Suprapubic skin (tissue), 4 donors: Measurements from ENCODE around the gene ATG3. TPM values are rescaled to one million over a fixed set of nuclear protein-coding genes. Genes with fewer than 3 reads are reported as not detected.

ENCODE experiments used
- DNase-seq, 2 donors: peaks; one replicate each; pipeline ENCODE4 v3.0.0-alpha.2; 2019; ENCODE audit warnings: low spot score in 2 of 2
- H3K27ac ChIP-seq: fragments of 200-600 bp; sonication (generic); one replicate; pipeline ENCODE4 v1.5.1; 2019
- H3K27me3 ChIP-seq: fragments of 200-600 bp; sonication (generic); one replicate; pipeline ENCODE4 v1.5.1; 2019
- H3K36me3 ChIP-seq: fragments of 200-600 bp; sonication (generic); one replicate; pipeline ENCODE4 v1.5.1; 2019
- H3K4me1 ChIP-seq: fragments of 200-600 bp; sonication (generic); one replicate; pipeline ENCODE4 v1.5.1; 2019
- H3K4me3 ChIP-seq: fragments of 200-600 bp; sonication (generic); one replicate; pipeline ENCODE4 v1.5.1; 2019; ENCODE audit warnings: mild to moderate bottlenecking
- H3K9me3 ChIP-seq: fragments of 200-600 bp; sonication (generic); one replicate; pipeline ENCODE4 v1.5.1; 2019
- EP300 ChIP-seq: sonication (generic); formaldehyde crosslinking; IDR thresholded peaks from one replicate; pipeline ENCODE4 v1.6.1; 2017; ENCODE audit warnings: antibody characterized with exemption
- POLR2A ChIP-seq, 2 donors: fragments of 450-650 bp; IDR thresholded peaks; one replicate each; pipeline ENCODE4 v1.6.1; 2017; ENCODE audit warnings: antibody characterized with exemption in 2 of 2, mild to moderate bottlenecking in 2 of 2, moderate library complexity in 2 of 2
- POLR2AphosphoS5 ChIP-seq, 3 donors: sonication (generic); formaldehyde crosslinking; IDR thresholded peaks; one replicate each; pipeline ENCODE4 v1.6.1; 2017; ENCODE audit warnings: antibody characterized with exemption in 3 of 3
- WGBS: methylation state at CpG from one replicate; pipeline ENCODE4 v1.1.5; 2018; 5-methylcytosine and 5-hydroxymethylcytosine counted together
- total RNA-seq, 4 donors: library from RNA; depleted of rRNA; stranded (reverse); fragments of >200 nt; gene quantifications; one replicate each; pipeline ENCODE4 v1.1.0, GENCODE V29; 2016
- TF ChIP-seq, protein P1 (sequence below), 2 donors: fragments of 200-600 bp in 1 of 2; fragments of 450-650 bp in 1 of 2; sonication (generic) in 1 of 2; IDR thresholded peaks; one replicate each; pipeline ENCODE4 v1.5.1; 2016 to 2019; ENCODE audit warnings: antibody characterized with exemption in 2 of 2, mild to moderate bottlenecking in 1 of 2, moderate library complexity in 1 of 2

The ATG3 gene
- total RNA-seq, 4 donors from 2014 or later = 56.3 to 81.6 (median 62.2) TPM

DNA sequence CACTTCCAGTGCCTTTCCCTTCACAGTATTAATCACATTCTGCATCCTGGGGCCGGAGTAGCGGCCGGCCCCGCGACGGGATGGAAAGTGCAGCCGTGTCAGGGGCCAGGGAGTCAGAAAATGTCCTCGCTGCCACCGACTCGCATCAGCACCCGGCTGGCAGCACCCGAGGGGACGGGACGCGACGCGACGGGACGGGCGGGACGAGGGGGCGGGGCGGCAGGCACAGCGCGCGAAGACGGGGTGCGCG, 353 bp downstream of the ATG3 start:
- Histone ChIP-seq H3K36me3 (no peaks in the 10 kb centered on the region), H3K4me3 (peak overlapping the region; percentile 96), H3K27me3 (no peaks in the 10 kb centered on the region), H3K4me1 (peaks cover 36% of the 10 kb centered on the region), H3K9me3 (no peaks in the 10 kb centered on the region), H3K27ac (peak overlapping the region; percentile 98)
- WGBS = 0% methylated on average over 9 of the region's 29 CpGs
- no peak for DNase-seq
- TF ChIP-seq POLR2AphosphoS5 (IDR thresholded peaks at IDR 0.05) (no peak), EP300 (no peak), POLR2A (IDR thresholded peaks at IDR 0.05) (no peak)
- TF ChIP-seq, protein P1, sequence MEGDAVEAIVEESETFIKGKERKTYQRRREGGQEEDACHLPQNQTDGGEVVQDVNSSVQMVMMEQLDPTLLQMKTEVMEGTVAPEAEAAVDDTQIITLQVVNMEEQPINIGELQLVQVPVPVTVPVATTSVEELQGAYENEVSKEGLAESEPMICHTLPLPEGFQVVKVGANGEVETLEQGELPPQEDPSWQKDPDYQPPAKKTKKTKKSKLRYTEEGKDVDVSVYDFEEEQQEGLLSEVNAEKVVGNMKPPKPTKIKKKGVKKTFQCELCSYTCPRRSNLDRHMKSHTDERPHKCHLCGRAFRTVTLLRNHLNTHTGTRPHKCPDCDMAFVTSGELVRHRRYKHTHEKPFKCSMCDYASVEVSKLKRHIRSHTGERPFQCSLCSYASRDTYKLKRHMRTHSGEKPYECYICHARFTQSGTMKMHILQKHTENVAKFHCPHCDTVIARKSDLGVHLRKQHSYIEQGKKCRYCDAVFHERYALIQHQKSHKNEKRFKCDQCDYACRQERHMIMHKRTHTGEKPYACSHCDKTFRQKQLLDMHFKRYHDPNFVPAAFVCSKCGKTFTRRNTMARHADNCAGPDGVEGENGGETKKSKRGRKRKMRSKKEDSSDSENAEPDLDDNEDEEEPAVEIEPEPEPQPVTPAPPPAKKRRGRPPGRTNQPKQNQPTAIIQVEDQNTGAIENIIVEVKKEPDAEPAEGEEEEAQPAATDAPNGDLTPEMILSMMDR (IDR thresholded peaks at IDR 0.05) = no peak

DNA sequence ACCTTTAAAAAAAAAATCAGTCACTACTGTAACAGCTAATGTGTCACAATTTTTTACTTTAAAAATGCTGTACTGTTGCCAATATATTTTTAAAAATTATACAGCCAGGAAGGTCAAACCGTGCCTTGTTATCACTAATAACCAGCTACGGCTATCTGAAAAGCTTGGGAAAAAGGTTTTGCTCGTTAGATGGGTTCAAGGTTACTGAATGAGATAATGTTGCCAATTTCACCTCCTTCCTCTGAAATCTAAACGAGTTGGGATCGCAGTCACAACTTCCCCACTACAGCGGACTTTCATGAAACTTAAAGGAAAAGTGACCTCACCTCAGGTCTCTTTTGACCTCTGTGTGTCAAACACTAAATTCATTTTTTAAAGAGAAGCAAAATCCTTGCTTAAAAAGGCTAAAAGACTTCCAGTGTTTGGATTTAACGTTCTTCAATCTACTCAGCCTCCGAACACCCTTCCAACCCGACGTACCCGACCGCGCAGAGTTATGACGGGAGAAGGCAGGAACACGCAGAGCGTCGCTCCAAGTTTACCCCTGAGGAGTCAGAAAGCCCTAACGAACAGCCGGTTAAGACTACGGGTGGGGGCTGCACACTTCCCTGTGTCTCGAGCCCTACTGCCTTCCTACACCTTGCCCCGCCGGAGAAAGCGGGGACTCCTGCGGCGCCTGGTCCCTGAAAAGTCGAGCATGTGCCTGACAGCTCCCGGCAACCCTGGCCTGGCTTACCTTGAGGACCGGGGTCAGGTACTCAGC, 860 bp downstream of the ATG3 start:
- Histone ChIP-seq H3K4me3 (peak overlapping the region; percentile 96), H3K27ac (peak overlapping the region; percentile 98), H3K27me3 (no peaks in the 10 kb centered on the region), H3K4me1 (peaks cover 36% of the 10 kb centered on the region), H3K9me3 (no peaks in the 10 kb centered on the region), H3K36me3 (no peaks in the 10 kb centered on the region)
- TF ChIP-seq POLR2AphosphoS5 (IDR thresholded peaks at IDR 0.05) (peak in 1 of 3 donors; percentile 22), POLR2A (IDR thresholded peaks at IDR 0.05) (no peak), EP300 (no peak)
- TF ChIP-seq, protein P1 (IDR thresholded peaks at IDR 0.05) = no peak
- 0% methylated on average over 28 of the region's 29 CpGs for WGBS
- DNase-seq = peak; percentile 76 to 86

- Histone ChIP-seq H3K4me1 (peaks cover 41% of the 10 kb centered on the region), H3K4me3 (peak overlapping the region; percentile 96), H3K27me3 (no peaks in the 10 kb centered on the region), H3K27ac (no peak overlapping the region), H3K36me3 (no peaks in the 10 kb centered on the region), H3K9me3 (no peaks in the 10 kb centered on the region)
- TF ChIP-seq POLR2AphosphoS5 (IDR thresholded peaks at IDR 0.05) = no peak
- no peak for TF ChIP-seq EP300
- TF ChIP-seq POLR2A (IDR thresholded peaks at IDR 0.05) = no peak
- TF ChIP-seq, protein P1 (IDR thresholded peaks at IDR 0.05) = no peak
- DNase-seq = no peak
- WGBS = 28% methylated on average over 2 of the region's 2 CpGs
Measured at GRCh38 chr3:112560307-112560706, 1.5 kb downstream of the ATG3 start.

GRCh38 chr3:112557976-112558375, 3.8 kb downstream of the ATG3 start:
- Histone ChIP-seq H3K4me1 (peaks cover 34% of the 10 kb centered on the region), H3K27ac (no peak overlapping the region), H3K9me3 (no peaks in the 10 kb centered on the region), H3K4me3 (no peak overlapping the region), H3K36me3 (no peaks in the 10 kb centered on the region), H3K27me3 (no peaks in the 10 kb centered on the region)
- no peak for DNase-seq
- 74% methylated on average over 1 of the region's 1 CpG for WGBS
- TF ChIP-seq POLR2A (IDR thresholded peaks at IDR 0.05) = no peak
- TF ChIP-seq, protein P1 (IDR thresholded peaks at IDR 0.05) = no peak
- TF ChIP-seq POLR2AphosphoS5 (IDR thresholded peaks at IDR 0.05) = no peak
- no peak for TF ChIP-seq EP300

GRCh38 chr3:112555535-112556170, 6.1 kb downstream of the ATG3 start:
- no peak for TF ChIP-seq POLR2AphosphoS5 (IDR thresholded peaks at IDR 0.05)
- no peak for TF ChIP-seq POLR2A (IDR thresholded peaks at IDR 0.05)
- no peak for TF ChIP-seq EP300
- TF ChIP-seq, protein P1 (IDR thresholded peaks at IDR 0.05) = no peak
- peaks cover 28% of the 10 kb centered on the region for H3K4me1 ChIP-seq
- DNase-seq = no peak
- H3K27ac ChIP-seq = no peak overlapping the region
- no peaks in the 10 kb centered on the region for H3K9me3 ChIP-seq
- WGBS = 93% methylated on average over 1 of the region's 1 CpG
- no peaks in the 10 kb centered on the region for H3K27me3 ChIP-seq
- no peak overlapping the region for H3K4me3 ChIP-seq
- H3K36me3 ChIP-seq = peaks cover 6% of the 10 kb centered on the region
